Erythroblast (primary cell): ENCODE data around the gene CSNK1G2.

ENCODE experiments used
- DNase-seq, 2 experiments: peaks; one replicate each; lab custom pipeline; 2025; lab: John Stamatoyannopoulos, UW
- GATA1 ChIP-seq: IDR thresholded peaks from 2 replicates; pipeline ENCODE4 v1.6.1; 2011; ENCODE audit warnings: low read depth, mild to moderate bottlenecking, control low read depth, low read length, moderate library complexity
- POLR2A ChIP-seq: IDR thresholded peaks from 2 replicates; pipeline ENCODE4 v1.6.1; 2011; ENCODE audit warnings: mild to moderate bottlenecking, low read length

The CSNK1G2 gene

GRCh38 chr19:1911995-1912394, 29.0 kb upstream of the CSNK1G2 start:
- TF ChIP-seq GATA1 (no peak), POLR2A (no peak)
- DNase-seq, result no peak

GRCh38 chr19:1912760-1913505, 28.0 kb upstream of the CSNK1G2 start:
- no peak for DNase-seq
- TF ChIP-seq GATA1, result no peak
- TF ChIP-seq POLR2A, result no peak

- no peak for DNase-seq
- no peak for TF ChIP-seq GATA1
- TF ChIP-seq POLR2A, result no peak
These were observed 27.0 kb upstream of the CSNK1G2 start for GRCh38 chr19:1913781-1914577.

GRCh38 chr19:1914826-1915341, 26.1 kb upstream of the CSNK1G2 start:
- TF ChIP-seq POLR2A (no peak), GATA1 (no peak)
- DNase-seq, result no peak

- no peak for DNase-seq
- TF ChIP-seq POLR2A, result no peak
- no peak for TF ChIP-seq GATA1
These were observed 23.8 kb upstream of the CSNK1G2 start for GRCh38 chr19:1917146-1917545.

GRCh38 chr19:1917926-1918325, 23.0 kb upstream of the CSNK1G2 start:
- DNase-seq, result no peak

GRCh38 chr19:1918975-1919374, 22.0 kb upstream of the CSNK1G2 start:
- TF ChIP-seq POLR2A, result no peak
- TF ChIP-seq GATA1, result no peak
- DNase-seq, result no peak

More at GRCh38 chr19:1917926-1918325, 23.0 kb upstream of the CSNK1G2 start:
- TF ChIP-seq POLR2A, result no peak
- no peak for TF ChIP-seq GATA1

GRCh38 chr19:1920644-1921043, 20.3 kb upstream of the CSNK1G2 start:
- no peak for TF ChIP-seq GATA1
- TF ChIP-seq POLR2A, result no peak
- no peak for DNase-seq

GRCh38 chr19:1921326-1921725, 19.6 kb upstream of the CSNK1G2 start:
- TF ChIP-seq GATA1 (no peak), POLR2A (no peak)
- no peak for DNase-seq

GRCh38 chr19:1921825-1922224, 19.1 kb upstream of the CSNK1G2 start:
- TF ChIP-seq POLR2A (no peak), GATA1 (no peak)
- DNase-seq, result no peak

- no peak for DNase-seq
- TF ChIP-seq POLR2A, result no peak
- TF ChIP-seq GATA1, result no peak
These were observed 18.2 kb upstream of the CSNK1G2 start for GRCh38 chr19:1922803-1923202.

GRCh38 chr19:1923319-1923718, 17.7 kb upstream of the CSNK1G2 start:
- no peak for DNase-seq
- TF ChIP-seq POLR2A, result no peak
- no peak for TF ChIP-seq GATA1

- DNase-seq, result no peak
- TF ChIP-seq GATA1, result no peak
- no peak for TF ChIP-seq POLR2A
These were observed 16.5 kb upstream of the CSNK1G2 start for GRCh38 chr19:1924320-1924961.

- DNase-seq, result no peak
- TF ChIP-seq GATA1 (no peak), POLR2A (no peak)
These were observed 15.4 kb upstream of the CSNK1G2 start for GRCh38 chr19:1925544-1925943.
